GM21786 (cell line): ENCODE measurements around the gene PRM2.

ENCODE experiments used
- ATAC-seq: cut with Tn5 transposase; IDR thresholded peaks from one replicate; pipeline ENCODE4 v1.9.1; 2021; ENCODE audit not compliant: unreplicated experiment

Gene PRM2

GRCh38 chr16:11276143-11276895 lies at the start of gene PRM2:
PRM2 (minus strand) TSS chr16:11276480; CDS start chr16:11276370, 110 bp downstream.
- no peak for ATAC-seq

DNA sequence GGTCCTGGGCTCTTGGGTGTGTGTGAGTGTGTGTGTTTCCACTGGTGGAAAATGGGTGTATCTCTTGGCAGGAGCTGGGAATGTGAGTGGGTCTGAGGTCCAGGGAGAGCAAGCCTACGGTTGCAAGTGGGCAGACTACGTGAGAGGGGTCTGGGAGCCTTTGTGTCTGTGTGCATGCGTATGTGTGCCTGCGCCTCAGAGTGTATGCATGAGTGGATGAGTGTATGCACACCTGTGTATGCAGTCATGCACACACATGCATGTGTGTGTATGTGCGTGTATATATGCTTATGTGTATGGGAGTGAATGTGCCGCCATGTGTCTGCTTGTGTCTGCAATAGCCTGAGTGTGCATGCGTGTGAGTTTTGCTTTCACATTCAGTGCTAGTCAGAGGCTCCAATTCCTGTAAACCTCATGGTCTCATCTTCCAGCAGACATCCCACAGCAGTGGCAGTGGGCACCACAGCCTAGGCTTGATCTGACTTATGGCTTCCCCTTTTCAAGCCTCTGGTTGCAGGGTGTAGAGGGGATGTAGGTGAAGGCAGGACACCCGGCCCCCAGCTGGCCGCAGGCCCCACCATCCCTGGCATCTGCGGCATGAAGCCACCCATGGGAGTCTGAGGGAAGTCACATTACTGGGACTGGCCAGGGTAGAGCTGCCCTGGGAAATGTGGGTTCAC lies 49.3 kb upstream of the PRM2 start:
- ATAC-seq = no peak

GRCh38 chr16:11323551-11324336 lies 47.5 kb upstream of the PRM2 start:
- ATAC-seq = no peak

GRCh38 chr16:11322823-11323222 lies 46.5 kb upstream of the PRM2 start:
- ATAC-seq = no peak

GRCh38 chr16:11321662-11322061 lies 45.4 kb upstream of the PRM2 start:
- ATAC-seq = no peak

DNA sequence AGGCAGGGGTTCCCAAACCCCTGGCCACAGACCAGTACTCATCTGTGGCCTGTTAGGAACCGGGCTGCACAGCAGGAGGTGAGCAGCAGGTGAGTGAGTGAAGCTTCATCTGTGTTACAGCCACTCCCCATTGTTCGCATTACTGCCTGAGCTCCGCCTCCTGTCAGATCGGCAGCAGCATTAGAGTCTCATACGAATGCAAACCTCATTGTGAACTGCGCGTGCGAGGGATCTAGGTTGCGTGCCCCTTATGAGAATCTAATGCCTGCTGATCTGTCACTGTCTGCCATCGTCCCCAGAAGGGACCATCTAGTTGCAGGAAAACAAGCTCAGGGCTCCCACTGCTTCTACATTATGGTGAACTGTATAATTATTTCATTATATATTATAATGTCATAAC lies 43.9 kb upstream of the PRM2 start:
- no peak for ATAC-seq

DNA sequence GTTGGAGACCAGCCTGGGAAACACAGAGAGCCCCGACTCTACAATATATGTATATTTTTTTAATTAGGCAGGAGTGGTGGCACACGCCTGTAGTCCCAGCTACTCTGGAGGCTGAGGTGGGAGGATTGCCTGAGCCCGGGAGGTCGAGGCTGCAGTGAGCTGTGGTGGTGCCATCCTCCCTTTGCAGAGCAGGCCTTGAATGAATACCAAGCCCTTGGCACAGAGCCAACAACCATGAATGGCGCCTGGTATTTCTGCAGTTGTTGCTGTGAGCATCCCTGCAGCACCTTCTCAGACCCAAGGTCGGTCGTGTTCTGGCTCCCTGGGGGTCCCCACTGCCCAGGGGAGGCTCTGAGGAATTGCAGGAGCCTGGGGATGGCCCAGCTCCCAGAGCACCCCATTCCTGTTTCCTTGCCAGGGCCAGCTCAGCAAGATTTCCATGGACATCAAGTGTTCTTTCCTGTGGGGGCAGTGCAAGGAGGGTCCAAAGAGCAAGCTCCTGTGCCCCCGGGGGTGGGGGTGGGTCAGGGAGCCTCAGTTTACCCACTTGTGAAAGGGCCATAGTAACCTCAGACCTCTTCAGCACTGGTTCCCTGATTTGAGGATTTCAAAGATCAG lies 43.4 kb upstream of the PRM2 start:
- ATAC-seq = no peak

- ATAC-seq = no peak
These were observed 42.5 kb upstream of the PRM2 start for GRCh38 chr16:11318817-11319216.

GRCh38 chr16:11316331-11317015 lies 40.2 kb upstream of the PRM2 start:
- ATAC-seq = no peak

- ATAC-seq = no peak
These were observed 39.2 kb upstream of the PRM2 start for GRCh38 chr16:11315510-11315909.

DNA sequence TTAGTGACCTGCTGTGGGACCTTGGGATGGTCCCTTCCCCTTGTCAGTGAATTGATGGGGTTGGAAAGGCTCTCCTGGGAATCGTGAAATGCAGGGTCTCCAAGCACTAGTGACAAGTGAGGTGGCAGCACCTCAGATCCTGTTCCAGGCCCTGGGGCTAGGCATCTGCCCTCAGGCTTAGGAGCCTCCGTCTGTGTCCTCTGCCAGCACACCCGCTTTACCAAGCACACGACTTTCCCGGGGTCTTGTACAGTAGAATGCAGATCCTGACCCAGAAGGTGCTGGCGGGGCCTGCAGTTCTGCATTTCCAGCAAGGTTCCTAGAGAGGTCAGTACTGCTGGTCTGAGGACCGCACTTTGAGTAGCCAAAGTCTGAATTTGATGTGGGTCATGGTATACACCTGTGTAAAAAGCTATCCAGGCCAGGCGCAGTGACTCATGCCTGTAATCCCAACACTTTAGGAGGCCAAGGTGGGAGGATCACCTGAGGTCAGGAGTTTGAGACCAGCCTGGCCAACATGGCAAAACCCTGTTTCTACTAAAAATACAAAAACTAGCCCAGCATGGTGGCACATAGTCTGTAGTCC lies 38.1 kb upstream of the PRM2 start:
- ATAC-seq = no peak

DNA sequence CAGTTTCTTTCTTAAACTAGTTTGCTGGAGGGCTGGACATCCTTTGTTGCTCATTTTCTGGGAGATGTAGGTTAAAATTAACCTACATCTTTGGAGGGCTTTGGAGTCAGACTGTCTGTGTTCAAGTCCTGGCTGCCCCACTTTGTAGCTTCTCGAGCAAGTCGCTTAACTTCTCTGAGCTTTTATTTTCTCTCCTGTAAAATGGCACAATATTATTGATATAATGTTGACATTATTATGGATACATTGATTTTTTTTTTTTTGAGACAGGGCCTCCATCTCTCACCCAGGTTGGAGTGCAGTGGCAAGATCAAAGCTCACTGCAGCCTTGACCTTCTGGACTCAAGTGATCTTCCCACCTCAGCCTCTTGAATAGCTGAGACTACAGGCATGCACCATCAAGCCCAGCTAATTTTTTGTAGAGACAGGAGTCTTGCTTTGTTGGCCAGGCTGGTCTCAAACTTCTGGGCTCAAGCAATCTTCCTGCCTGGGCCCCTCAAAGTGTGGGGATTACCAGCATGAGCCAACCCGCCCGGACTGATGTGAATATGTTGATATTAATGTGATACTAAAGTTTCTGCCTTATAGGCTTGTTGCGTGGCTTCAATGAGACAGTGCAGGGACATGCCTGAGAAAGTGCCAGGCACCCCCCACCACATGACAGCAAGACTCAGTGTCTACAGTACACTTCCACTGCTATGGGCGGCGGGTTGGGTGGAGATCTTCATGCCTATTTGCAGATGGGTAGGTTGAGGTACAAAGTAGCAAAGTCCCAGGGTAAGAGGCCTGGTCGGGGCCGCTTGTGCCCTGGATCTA lies 37.4 kb upstream of the PRM2 start:
- no peak for ATAC-seq

- no peak for ATAC-seq
These were observed 36.6 kb upstream of the PRM2 start for GRCh38 chr16:11312718-11313492.

GRCh38 chr16:11310997-11311561 lies 34.8 kb upstream of the PRM2 start:
- no peak for ATAC-seq

- ATAC-seq = no peak
These were observed 34.3 kb upstream of the PRM2 start for GRCh38 chr16:11310634-11310977.

- peak; percentile 34 for ATAC-seq
These were observed 33.8 kb upstream of the PRM2 start for GRCh38 chr16:11309895-11310633.

DNA sequence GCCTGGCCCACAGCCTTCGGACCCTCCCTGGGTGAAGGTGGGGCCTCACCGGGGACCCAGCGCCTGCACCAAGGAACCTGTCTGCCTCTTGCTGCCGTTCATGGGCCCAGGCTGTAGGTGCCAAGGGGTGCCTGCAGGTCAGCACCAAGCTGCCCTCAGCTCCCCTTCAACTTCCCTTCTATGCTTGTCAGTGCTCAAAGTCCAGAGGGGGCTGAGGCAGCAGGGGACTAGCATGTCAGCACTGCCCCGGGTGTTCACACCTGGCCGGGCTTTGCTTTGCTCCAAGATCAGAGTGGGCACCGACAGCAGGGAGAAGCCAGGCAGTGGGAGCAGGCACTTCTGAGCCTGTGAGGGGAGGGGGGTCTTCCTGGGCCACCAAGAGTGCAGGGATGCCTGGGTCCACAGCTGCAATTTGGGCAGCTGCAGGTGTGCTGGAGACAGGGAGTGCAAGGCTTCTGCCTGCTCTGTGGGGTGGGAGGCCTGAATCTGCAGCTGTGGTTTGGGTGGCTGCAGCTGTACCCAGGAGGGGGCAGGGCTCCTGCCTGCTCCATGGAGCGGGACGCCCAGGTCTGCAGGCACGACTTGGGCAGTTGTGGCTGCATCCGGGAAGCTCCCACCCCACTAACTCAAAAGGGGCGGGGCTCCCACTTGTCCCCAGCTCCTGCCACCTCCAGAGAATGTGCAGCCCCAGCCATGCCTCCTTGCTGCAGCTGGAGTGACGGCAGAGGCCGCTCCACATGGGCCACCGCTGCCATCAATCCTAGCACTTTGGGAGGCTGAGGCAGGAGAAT lies 32.4 kb upstream of the PRM2 start:
- ATAC-seq = no peak
